Amniotic stem cell (primary cell): Measurements from ENCODE around the gene EIF6.
"Not testable (repeated sequence)": the region's sequence is repeated elsewhere in the genome, so short reads cannot be mapped to it uniquely, and the experiment has no call there.

Experiments
- DNase-seq: peaks from one replicate; lab custom pipeline; 2025; lab: John Stamatoyannopoulos, UW

Gene EIF6

DNA sequence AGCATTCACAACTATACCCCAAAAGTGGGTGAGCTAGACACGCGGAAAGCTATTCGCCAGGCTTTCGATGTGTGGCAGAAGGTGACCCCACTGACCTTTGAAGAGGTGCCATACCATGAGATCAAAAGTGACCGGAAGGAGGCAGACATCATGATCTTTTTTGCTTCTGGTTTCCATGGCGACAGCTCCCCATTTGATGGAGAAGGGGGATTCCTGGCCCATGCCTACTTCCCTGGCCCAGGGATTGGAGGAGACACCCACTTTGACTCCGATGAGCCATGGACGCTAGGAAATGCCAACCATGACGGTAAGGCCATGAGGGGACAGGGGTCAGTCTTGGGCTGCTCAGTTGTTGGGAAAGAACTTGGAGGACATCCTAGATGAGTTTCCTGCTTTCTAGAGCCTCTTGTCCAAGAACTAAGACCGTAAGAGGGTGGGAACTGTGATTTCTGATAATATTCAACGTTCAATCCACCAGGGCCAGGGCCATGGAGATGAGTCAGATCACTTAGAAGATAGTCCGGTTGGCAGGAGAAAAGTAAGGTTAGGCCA lies 30.0 kb downstream of the EIF6 start:
- no peak for DNase-seq

- no peak for DNase-seq
Measured at GRCh38 chr20:35253010-35253409, 31.6 kb downstream of the EIF6 start.

DNA sequence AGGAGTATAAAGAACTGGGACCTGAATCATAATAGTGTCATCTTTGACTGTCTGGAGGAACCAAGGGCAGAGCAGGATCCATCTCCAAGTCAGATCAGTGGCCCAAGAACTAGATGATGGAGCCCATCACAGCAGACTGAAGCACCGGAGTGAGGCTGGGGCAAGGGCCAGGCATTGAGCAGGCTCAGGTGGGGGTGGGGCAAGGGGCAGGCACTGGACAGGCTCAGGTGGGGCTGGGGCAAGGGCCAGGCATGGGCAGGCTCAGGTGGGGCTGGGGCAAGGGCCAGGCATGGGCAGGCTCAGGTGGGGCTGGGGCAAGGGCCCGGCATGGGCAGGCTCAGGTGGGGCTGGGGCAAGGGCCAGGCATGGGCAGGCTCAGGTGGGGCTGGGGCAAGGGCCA lies 32.0 kb downstream of the EIF6 start:
- DNase-seq: not testable (repeated sequence)

GRCh38 chr20:35252037-35252461 lies 32.5 kb downstream of the EIF6 start:
- DNase-seq: no peak

DNA sequence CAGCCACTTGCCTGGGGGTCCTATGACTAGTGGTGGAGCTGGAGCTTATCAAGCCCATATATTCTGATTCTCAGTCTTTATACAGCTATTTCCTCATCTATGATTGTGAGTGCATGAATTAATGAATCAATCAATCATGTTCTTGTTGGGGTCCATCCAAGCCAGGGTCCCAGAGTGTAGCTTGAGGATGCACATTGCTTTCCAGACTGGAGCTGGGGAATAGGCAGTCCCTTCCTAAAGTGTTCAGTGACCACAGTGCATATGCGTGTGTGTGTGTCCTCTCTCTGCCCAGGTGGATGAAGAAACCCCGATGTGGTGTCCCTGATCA lies 33.0 kb downstream of the EIF6 start:
- DNase-seq: no peak

GRCh38 chr20:35248641-35249475 lies 35.7 kb downstream of the EIF6 start:
- DNase-seq: no peak

- no peak for DNase-seq
Measured at GRCh38 chr20:35246723-35247122, 37.8 kb downstream of the EIF6 start.

DNA sequence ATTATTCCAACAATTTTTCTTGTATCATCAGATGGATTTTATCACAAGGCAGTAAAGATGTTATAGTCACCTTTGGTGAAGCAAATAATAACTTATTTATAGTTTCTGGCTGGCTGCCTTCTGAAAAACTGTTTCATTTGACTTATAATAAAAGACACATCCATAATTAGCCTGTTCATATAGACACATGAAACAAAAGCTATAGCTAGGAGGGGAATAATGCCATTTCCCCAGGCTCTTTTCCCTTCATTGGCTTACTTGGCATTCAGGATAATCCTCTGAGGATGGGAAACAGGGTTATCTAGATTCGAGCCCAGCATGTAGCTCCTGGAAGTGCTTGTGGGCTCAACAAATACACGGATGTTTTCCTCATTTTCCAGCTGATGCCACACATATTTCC lies 40.6 kb downstream of the EIF6 start:
- no peak for DNase-seq

DNA sequence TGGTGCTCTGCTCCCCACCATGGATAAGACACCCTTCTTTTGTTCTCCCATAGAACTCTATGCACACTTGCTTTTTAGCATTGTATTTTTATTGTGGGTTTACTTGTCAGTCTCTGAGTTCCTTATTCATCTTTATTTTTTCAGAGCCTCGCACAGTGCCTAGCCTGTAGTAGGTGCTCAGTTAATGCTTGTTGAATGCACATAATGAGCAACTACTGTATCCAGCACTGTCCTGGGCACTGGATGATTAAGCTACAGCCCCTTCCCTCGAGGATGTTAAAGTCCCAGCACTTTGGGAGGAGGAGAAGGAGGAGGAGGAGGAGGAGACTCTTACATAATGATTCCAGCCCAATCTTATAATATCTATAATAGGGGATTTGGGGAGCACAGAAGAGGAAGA lies 41.3 kb downstream of the EIF6 start:
- DNase-seq: no peak

DNA sequence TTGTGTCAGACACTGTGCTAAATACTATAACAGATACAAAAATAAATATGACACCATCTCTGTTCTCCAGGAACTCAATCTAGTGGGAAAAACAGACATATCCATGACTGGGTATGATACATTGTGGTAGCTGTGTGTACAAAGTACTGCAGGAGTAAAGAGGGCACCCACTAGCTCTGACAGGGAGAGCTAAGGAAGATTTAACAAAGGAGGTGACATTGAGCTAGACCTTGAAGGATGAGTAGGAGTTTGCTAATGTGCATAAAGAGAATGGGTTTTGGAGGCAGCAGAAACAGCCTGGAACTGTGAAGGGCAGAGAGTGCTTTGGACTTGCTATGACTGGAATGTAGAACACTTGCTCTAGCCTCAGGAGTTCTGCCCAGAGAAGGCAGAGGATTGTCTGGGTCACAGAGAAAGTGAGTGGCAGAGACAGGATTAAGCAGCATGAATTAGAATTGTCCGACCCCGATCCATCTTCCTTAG lies 43.7 kb downstream of the EIF6 start:
- DNase-seq: no peak

GRCh38 chr20:35240083-35240810 lies 44.3 kb downstream of the EIF6 start:
- no peak for DNase-seq

DNA sequence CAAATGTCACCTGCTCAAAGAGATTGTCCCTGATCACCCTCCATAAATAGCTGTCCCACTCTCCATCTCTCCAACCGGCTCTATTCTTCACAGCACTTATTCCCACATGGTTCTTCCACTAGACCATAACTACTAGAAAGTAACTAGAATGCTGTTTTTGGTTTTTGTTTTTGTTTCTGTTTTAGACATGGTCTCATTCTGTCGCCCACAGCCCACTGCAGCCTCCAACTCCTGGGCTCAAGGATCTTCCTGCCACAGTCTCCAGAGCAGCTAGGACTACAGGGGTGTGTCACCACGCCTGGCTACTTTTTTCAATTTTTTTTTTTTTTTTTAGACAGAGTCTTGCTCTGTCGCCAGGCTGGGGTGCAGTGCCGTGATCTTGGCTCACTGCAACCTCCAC lies 45.8 kb downstream of the EIF6 start:
- no peak for DNase-seq

- no peak for DNase-seq
Measured at GRCh38 chr20:35238170-35238569, 46.4 kb downstream of the EIF6 start.

DNA sequence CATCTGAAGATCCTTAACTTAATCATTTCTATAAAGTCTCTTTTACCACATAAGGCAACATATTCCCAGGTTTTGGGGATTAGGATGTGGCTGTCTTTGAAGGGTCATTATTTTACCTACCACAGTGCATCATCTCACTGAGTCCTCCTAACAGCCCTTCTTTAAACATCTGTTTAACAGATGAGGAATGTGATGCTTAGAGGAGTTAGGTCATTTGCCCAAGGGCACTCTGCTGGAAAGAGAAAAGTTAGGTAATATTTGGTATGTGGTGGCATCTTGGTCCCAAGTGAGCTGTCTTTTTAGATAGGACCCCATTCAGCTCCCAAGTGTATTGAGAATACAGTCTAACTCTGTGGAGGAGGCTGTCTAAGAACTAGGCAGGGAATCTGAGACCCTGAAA lies 47.1 kb downstream of the EIF6 start:
- DNase-seq: no peak

GRCh38 chr20:35235881-35236280 lies 48.7 kb downstream of the EIF6 start:
- DNase-seq: no peak

GRCh38 chr20:35232575-35232974 lies 52.0 kb downstream of the EIF6 start:
- peak; percentile 45 for DNase-seq
